Measurements from ENCODE around the gene GPR61. TPM values are rescaled to one million over a fixed set of nuclear protein-coding genes. Genes with fewer than 3 reads are reported as not detected.

The GPR61 gene
- total and polyA plus RNA-seq, 2 of the 4 experiments (the other 2 are of a cell fraction), result not detected

DNA sequence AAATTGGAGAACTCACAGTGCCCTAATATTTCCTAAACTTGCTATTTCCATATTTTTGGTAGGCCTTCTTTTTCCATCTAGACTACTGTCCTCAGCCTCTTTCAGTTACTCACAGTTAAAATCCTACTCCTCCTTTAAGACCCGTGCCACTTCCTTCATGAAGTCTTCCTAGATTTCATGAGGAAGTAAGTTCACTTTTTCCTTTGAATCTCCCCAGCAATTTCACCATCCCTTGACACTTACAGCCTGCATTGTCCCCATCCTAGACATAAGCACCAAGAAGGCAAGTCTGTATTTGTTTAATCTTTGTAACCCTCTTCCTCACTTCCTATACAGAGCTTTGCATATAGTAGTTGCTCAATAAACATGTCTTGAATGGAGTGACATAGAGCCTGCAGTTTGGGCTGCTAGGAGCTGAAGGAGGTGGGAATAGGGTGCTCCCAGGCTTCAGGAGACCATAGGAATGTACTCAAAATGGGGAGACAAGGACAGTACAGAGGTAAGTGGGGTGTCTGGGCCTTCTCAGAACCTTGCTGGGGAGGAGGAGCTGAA is 5.3 kb upstream of the GPR61 start:
- Histone ChIP-seq H3K9me1 (ENCODE audit: insufficient read depth, low read length) (no peaks in the 10 kb centered on the region; the same call in 1 of the 2 replicates), H3K4me2 (ENCODE audit: low read depth, low read length) (no peak overlapping the region), H3K27ac (ENCODE audit: insufficient read depth, low read length) (no peak overlapping the region), H2AFZ (replicated peaks; ENCODE audit: low read length, poor library complexity) (no peak overlapping the region), H3K18ac (ENCODE audit: low read depth, low read length) (no peak overlapping the region), H3K9ac (ENCODE audit: low read depth, low read length) (no peak overlapping the region), H2AK9ac (replicated peaks; ENCODE audit: low read depth, low read length, poor library complexity) (no peak overlapping the region), H3K56ac (ENCODE audit: extremely low read depth, insufficient read depth, low read length) (no peak overlapping the region), H2BK20ac (ENCODE audit: low read depth, low read length) (no peak overlapping the region), H3K14ac (replicated peaks; ENCODE audit: low read depth, low read length) (no peak overlapping the region), H3K36me3 (ENCODE audit: control insufficient read depth, insufficient read depth, low read length) (no peaks in the 10 kb centered on the region), H2AK5ac (ENCODE audit: low read depth, low read length) (no peak overlapping the region), H3K9me3 (ENCODE audit: control insufficient read depth, insufficient read depth, low read length) (no peaks in the 10 kb centered on the region), H3K4me3 (ENCODE audit: insufficient read depth, low read depth, low read length) (no peak overlapping the region), H3K4me1 (ENCODE audit: control insufficient read depth, insufficient read depth, low read length) (peaks cover 7% of the 10 kb centered on the region), H4K8ac (ENCODE audit: low read depth in 2 of 2, low read length in 2 of 2) (no peak overlapping the region), H2BK5ac (ENCODE audit: low read depth, low read length, poor library complexity, severe bottlenecking) (no peak overlapping the region), H4K20me1 (ENCODE audit: insufficient read depth, low read length) (no peaks in the 10 kb centered on the region), H2BK120ac (ENCODE audit: low read depth, low read length) (no peak overlapping the region), H2BK15ac (ENCODE audit: low read depth, low read length) (no peak overlapping the region), H3K23ac (ENCODE audit: low read depth, low read length) (no peak overlapping the region), H3K4ac (ENCODE audit: low read depth, low read length) (no peak overlapping the region), H4K5ac (ENCODE audit: low read depth, low read length) (no peak overlapping the region), H3K79me1 (ENCODE audit: low read depth in 1 of 2, low read length in 2 of 2) (no peaks in the 10 kb centered on the region), H4K91ac (ENCODE audit: insufficient read depth, low read depth, low read length) (no peak overlapping the region), H3K27me3 (ENCODE audit: control insufficient read depth, insufficient read depth, low read length) (peaks cover 4% of the 10 kb centered on the region)
- dilution Hi-C loops (cut with HindIII; ENCODE audit: low sequenced_read_pairs, unreplicated experiment) (no loop called here), in situ Hi-C loops (cut with MboI; ENCODE audit: low sequenced_read_pairs) (loop anchor here (5.0 to 10.0 kb wide), 2 partner anchors 37 to 270 kb away; no protein-coding TSS in a partner anchor), intact Hi-C loops (cut with micrococcal nuclease) (loop anchor here (5.0 kb wide), 1 partner anchor 272 kb away; no protein-coding TSS in a partner anchor)
- ChIA-PET POLR2A (ENCODE audit: unreplicated experiment) (no interaction called here), CTCF (interaction anchor here (0.8 to 3.2 kb wide), 3 partner anchors 43 to 142 kb away, joined by 3 to 75 read pairs (median 5); partner anchors contain the start of gene CYB561D1)
- no peak for DNase-seq
- no CpG with 5 or more reads among the region's 1 CpG for WGBS, 2 experiments (ENCODE audit: extremely low coverage in 2 of 2, insufficient read length in 1 of 2)
- no peak for ATAC-seq (ENCODE audit: low read depth)
- TF ChIP-seq BHLHE40 (IDR thresholded peaks at IDR 0.05; ENCODE audit: low read depth, low read length), result no peak
- TF ChIP-seq RFX5 (IDR thresholded peaks at IDR 0.05; ENCODE audit: low read depth, low read length), result no peak
- TF ChIP-seq NFE2L2 (IDR thresholded peaks at IDR 0.05; ENCODE audit: low read depth, low read length), result no peak
- no peak for TF ChIP-seq MAZ (IDR thresholded peaks at IDR 0.05; ENCODE audit: borderline replicate concordance, low read depth, low read length)
- no peak for TF ChIP-seq MXI1 (IDR thresholded peaks at IDR 0.05; ENCODE audit: borderline replicate concordance, low read depth, low read length)
- no peak for TF ChIP-seq SMC3 (IDR thresholded peaks at IDR 0.05; ENCODE audit: low read depth, low read length)
- BruUV-seq (replicated peaks), result no TSS peak
